C4-2B (cell line): ENCODE results near the gene PRKCQ.

ENCODE experiments used
- ZFX ChIP-seq: fragments of 450-650 bp; IDR thresholded peaks from 2 replicates; pipeline ENCODE4 v1.6.1; 2017
- TF ChIP-seq, protein P1 (sequence below): fragments of 450-650 bp; conservative IDR thresholded peaks from 2 replicates; pipeline ENCODE4 v1.5.1; 2017; ENCODE audit warnings: mild to moderate bottlenecking

- TF ChIP-seq, protein P1, sequence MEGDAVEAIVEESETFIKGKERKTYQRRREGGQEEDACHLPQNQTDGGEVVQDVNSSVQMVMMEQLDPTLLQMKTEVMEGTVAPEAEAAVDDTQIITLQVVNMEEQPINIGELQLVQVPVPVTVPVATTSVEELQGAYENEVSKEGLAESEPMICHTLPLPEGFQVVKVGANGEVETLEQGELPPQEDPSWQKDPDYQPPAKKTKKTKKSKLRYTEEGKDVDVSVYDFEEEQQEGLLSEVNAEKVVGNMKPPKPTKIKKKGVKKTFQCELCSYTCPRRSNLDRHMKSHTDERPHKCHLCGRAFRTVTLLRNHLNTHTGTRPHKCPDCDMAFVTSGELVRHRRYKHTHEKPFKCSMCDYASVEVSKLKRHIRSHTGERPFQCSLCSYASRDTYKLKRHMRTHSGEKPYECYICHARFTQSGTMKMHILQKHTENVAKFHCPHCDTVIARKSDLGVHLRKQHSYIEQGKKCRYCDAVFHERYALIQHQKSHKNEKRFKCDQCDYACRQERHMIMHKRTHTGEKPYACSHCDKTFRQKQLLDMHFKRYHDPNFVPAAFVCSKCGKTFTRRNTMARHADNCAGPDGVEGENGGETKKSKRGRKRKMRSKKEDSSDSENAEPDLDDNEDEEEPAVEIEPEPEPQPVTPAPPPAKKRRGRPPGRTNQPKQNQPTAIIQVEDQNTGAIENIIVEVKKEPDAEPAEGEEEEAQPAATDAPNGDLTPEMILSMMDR, result no peak
- TF ChIP-seq ZFX, result no peak
Measured at GRCh38 chr10:6455592-6455991, 124.5 kb downstream of the PRKCQ start.
